ENCODE measurements around the gene LRGUK.

The LRGUK gene

GRCh38 chr7:134210227-134210626, 83.1 kb downstream of the LRGUK start:
- Histone ChIP-seq H3K27me3 (ENCODE audit: insufficient read depth, low read length, poor library complexity, severe bottlenecking) (no peaks in the 10 kb centered on the region), H3F3A (ENCODE audit: low read depth) (no peaks in the 10 kb centered on the region), H3K4me1 (ENCODE audit: insufficient read depth, low read length, poor library complexity, severe bottlenecking) (no peaks in the 10 kb centered on the region), H3K4me3 (ENCODE audit: low read length, poor library complexity, severe bottlenecking) (no peak overlapping the region), H3K9me2 (replicated peaks; ENCODE audit: low read depth, low read length) (no peaks in the 10 kb centered on the region), H3K9ac (ENCODE audit: low read depth, low read length, poor library complexity, severe bottlenecking) (no peak overlapping the region), H3K9me3 (ENCODE audit: insufficient read depth, low read depth, low read length) (no peaks in the 10 kb centered on the region), H3K4me2 (ENCODE audit: low read depth, low read length, poor library complexity, severe bottlenecking) (no peak overlapping the region), H4K20me1 (ENCODE audit: insufficient read depth, low read length, poor library complexity, severe bottlenecking) (no peaks in the 10 kb centered on the region), H3K79me2 (ENCODE audit: insufficient read depth, low read length) (no peaks in the 10 kb centered on the region), H3K36me3 (ENCODE audit: insufficient read depth, low read length) (no peaks in the 10 kb centered on the region), H2AFZ (ENCODE audit: low read length) (no peak overlapping the region)
- TF ChIP-seq EZH2phosphoT487 (IDR thresholded peaks at IDR 0.05; ENCODE audit: borderline replicate concordance) (no peak), CTCF (conservative IDR thresholded peaks at IDR 0.05; ENCODE audit: low read length) (no peak)

GRCh38 chr7:134210976-134211663, 84.0 kb downstream of the LRGUK start:
- no peak overlapping the region for H3K4me2 ChIP-seq (ENCODE audit: low read depth, low read length, poor library complexity, severe bottlenecking)
- no peaks in the 10 kb centered on the region for H3K36me3 ChIP-seq (ENCODE audit: insufficient read depth, low read length)
- TF ChIP-seq CTCF (conservative IDR thresholded peaks at IDR 0.05; ENCODE audit: low read length) (no peak), EZH2phosphoT487 (IDR thresholded peaks at IDR 0.05; ENCODE audit: borderline replicate concordance) (no peak)
- H3K4me1 ChIP-seq (ENCODE audit: insufficient read depth, low read length, poor library complexity, severe bottlenecking) = no peaks in the 10 kb centered on the region
- no peaks in the 10 kb centered on the region for H3K79me2 ChIP-seq (ENCODE audit: insufficient read depth, low read length)
- no peaks in the 10 kb centered on the region for H3K9me3 ChIP-seq (ENCODE audit: insufficient read depth, low read depth, low read length)
- no peak overlapping the region for H3K4me3 ChIP-seq (ENCODE audit: low read length, poor library complexity, severe bottlenecking)
- H4K20me1 ChIP-seq (ENCODE audit: insufficient read depth, low read length, poor library complexity, severe bottlenecking) = no peaks in the 10 kb centered on the region
- H3K9me2 ChIP-seq (replicated peaks; ENCODE audit: low read depth, low read length) = no peaks in the 10 kb centered on the region
- no peaks in the 10 kb centered on the region for H3K27me3 ChIP-seq (ENCODE audit: insufficient read depth, low read length, poor library complexity, severe bottlenecking)
- H3K9ac ChIP-seq (ENCODE audit: low read depth, low read length, poor library complexity, severe bottlenecking) = no peak overlapping the region
- H3F3A ChIP-seq (ENCODE audit: low read depth) = no peaks in the 10 kb centered on the region
- H2AFZ ChIP-seq (ENCODE audit: low read length) = no peak overlapping the region

- Histone ChIP-seq H3K4me2 (ENCODE audit: low read depth, low read length, poor library complexity, severe bottlenecking) (no peak overlapping the region), H3K4me3 (ENCODE audit: low read length, poor library complexity, severe bottlenecking) (no peak overlapping the region), H3K79me2 (ENCODE audit: insufficient read depth, low read length) (no peaks in the 10 kb centered on the region), H4K20me1 (ENCODE audit: insufficient read depth, low read length, poor library complexity, severe bottlenecking) (no peaks in the 10 kb centered on the region), H3F3A (ENCODE audit: low read depth) (no peaks in the 10 kb centered on the region), H3K4me1 (ENCODE audit: insufficient read depth, low read length, poor library complexity, severe bottlenecking) (no peaks in the 10 kb centered on the region), H3K9me2 (replicated peaks; ENCODE audit: low read depth, low read length) (no peaks in the 10 kb centered on the region), H3K36me3 (ENCODE audit: insufficient read depth, low read length) (no peaks in the 10 kb centered on the region), H3K9ac (ENCODE audit: low read depth, low read length, poor library complexity, severe bottlenecking) (no peak overlapping the region), H2AFZ (ENCODE audit: low read length) (no peak overlapping the region), H3K27me3 (ENCODE audit: insufficient read depth, low read length, poor library complexity, severe bottlenecking) (no peaks in the 10 kb centered on the region), H3K9me3 (ENCODE audit: insufficient read depth, low read depth, low read length) (no peaks in the 10 kb centered on the region)
- TF ChIP-seq CTCF (conservative IDR thresholded peaks at IDR 0.05; ENCODE audit: low read length) (no peak), EZH2phosphoT487 (IDR thresholded peaks at IDR 0.05; ENCODE audit: borderline replicate concordance) (no peak)
These were observed 84.7 kb downstream of the LRGUK start for GRCh38 chr7:134211817-134212216.
